ENCODE measurements around the gene GAP43.

Gene GAP43

DNA sequence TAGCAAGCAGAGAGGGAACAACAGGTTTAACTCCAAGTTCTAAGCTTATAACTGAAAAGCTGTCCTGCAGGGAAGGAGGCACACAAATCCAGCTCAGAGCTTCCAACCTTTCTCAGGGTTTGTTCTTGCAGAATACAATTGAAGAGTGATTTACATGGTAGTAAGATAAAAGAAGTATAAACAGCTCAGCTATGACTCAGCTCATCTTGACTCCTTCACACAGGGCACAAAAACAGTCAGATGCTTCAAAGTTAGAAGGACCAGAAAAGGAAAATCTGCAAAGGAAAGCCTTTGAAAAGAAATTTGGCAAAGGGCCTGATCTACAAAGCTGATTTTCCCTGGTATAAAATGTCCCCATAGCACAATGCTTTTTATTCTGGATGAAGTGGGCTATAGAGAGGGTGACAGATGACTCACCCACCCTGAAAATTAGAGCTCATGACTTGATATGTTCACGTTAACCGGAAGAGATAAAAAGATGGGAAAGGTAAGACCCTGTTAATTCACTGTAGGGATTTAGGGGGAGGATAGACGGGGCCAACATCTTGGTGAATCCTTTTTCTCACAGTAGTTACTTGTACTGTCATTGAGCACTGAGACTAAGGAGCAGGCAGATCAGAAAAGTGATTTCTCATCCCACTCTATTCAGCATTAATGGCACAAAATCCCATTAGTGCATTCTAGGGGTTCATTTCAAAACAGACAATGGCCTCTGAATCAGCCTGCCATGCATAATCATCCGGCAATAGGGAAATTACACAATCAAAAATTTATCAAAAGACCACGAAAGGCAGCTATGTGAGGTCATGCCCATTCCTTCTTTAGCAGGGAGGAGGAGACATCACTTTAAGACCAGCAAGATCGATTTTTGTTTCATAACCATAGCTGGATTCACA, 143.5 kb downstream of the GAP43 start:
- no peak for DNase-seq (ENCODE audit: low spot score)

DNA sequence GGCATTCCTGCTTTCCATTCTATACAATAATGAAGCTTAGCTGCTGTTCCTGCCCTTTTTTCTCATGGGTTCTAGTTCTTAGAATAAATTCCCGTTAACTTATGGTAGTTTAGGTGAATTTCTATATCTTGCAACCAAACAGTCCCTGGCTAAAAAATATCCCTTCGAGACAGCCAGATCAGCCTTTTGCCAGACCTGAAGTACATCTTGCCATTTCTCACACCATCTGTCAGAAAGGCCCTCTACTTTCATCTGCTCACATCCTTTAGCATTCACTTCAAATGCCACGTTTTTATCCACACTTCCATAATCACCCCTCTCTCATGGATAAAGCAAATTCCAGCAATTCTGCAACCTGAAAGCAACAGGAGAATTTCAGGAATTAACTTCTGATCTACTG, 145.4 kb downstream of the GAP43 start:
- DNase-seq (ENCODE audit: low spot score) = peak; percentile 56
